Glutamatergic neuron (in vitro differentiated cells): ENCODE measurements around the gene VMP1. TPM values are rescaled to one million over a fixed set of nuclear protein-coding genes. Genes with fewer than 3 reads are reported as not detected.
"Not testable (repeated sequence)": the region's sequence is repeated elsewhere in the genome, so short reads cannot be mapped to it uniquely, and the experiment has no call there.

Experiments used
- DNase-seq: peaks from one replicate; pipeline ENCODE4 v3.0.0; 2022
- H3K27ac Mint-ChIP-seq: one replicate; pipeline ENCODE4 v1.8.0; 2020; ENCODE audit warnings: mild to moderate bottlenecking, mixed read lengths, inconsistent platforms; ENCODE audit not compliant: unreplicated experiment
- H3K27me3 Mint-ChIP-seq: one replicate; pipeline ENCODE4 v1.8.0; 2020; ENCODE audit warnings: mild to moderate bottlenecking, moderate library complexity, mixed read lengths, inconsistent platforms; ENCODE audit not compliant: unreplicated experiment
- H3K36me3 Mint-ChIP-seq: one replicate; pipeline ENCODE4 v1.8.0; 2020; ENCODE audit warnings: mild to moderate bottlenecking, mixed read lengths, inconsistent platforms; ENCODE audit not compliant: unreplicated experiment
- H3K4me1 Mint-ChIP-seq: one replicate; pipeline ENCODE4 v1.8.0; 2020; ENCODE audit warnings: mild to moderate bottlenecking, low read depth, mixed read lengths, inconsistent platforms; ENCODE audit not compliant: unreplicated experiment
- H3K4me3 Mint-ChIP-seq: one replicate; pipeline ENCODE4 v1.8.0; 2020; ENCODE audit warnings: mild to moderate bottlenecking, mixed read lengths, inconsistent platforms; ENCODE audit not compliant: unreplicated experiment
- H3K9me3 Mint-ChIP-seq: one replicate; pipeline ENCODE4 v1.8.0; 2020; ENCODE audit warnings: mild to moderate bottlenecking, moderate library complexity, mixed read lengths, inconsistent platforms; ENCODE audit not compliant: unreplicated experiment
- CTCF ChIP-seq: fragments of 200-600 bp; sonication (generic); IDR thresholded peaks from one replicate; pipeline ENCODE4 v1.5.0; 2021; ENCODE audit not compliant: partially characterized antibody, unreplicated experiment
- total RNA-seq: library from RNA; stranded (reverse); fragmentation: NEBNext Ultra II Directional; extraction: Animal tissue kit (Norgen Biotek cat#: 25700); gene quantifications from one replicate; pipeline ENCODE4 v1.2.1, GENCODE V29; 2021; ENCODE audit not compliant: unreplicated experiment

Gene VMP1
- total RNA-seq, 1 donor from 2014 or later: 64.1 TPM

GRCh38 chr17:59754552-59754951 is 47.1 kb downstream of the VMP1 start:
- H3K9me3 Mint-ChIP-seq: no peaks in the 10 kb centered on the region
- H3K4me1 Mint-ChIP-seq: no peaks in the 10 kb centered on the region
- H3K36me3 Mint-ChIP-seq: peaks cover 3% of the 10 kb centered on the region
- H3K27ac Mint-ChIP-seq: no peak overlapping the region
- no peak overlapping the region for H3K4me3 Mint-ChIP-seq
- no peak for DNase-seq
- H3K27me3 Mint-ChIP-seq: no peaks in the 10 kb centered on the region
- TF ChIP-seq CTCF: no peak

GRCh38 chr17:59755069-59755468 is 47.6 kb downstream of the VMP1 start:
- DNase-seq, H3K36me3 Mint-ChIP-seq, H3K4me1 Mint-ChIP-seq, H3K4me3 Mint-ChIP-seq, H3K27ac Mint-ChIP-seq, H3K9me3 Mint-ChIP-seq, H3K27me3 Mint-ChIP-seq: not testable (repeated sequence)

- TF ChIP-seq CTCF: no peak
These were observed 48.9 kb downstream of the VMP1 start for GRCh38 chr17:59756236-59756818.

GRCh38 chr17:59757043-59757442 is 49.6 kb downstream of the VMP1 start:
- Mint-ChIP-seq H3K36me3 (peaks cover 5% of the 10 kb centered on the region), H3K27me3 (no peaks in the 10 kb centered on the region), H3K4me3 (no peak overlapping the region), H3K9me3 (no peaks in the 10 kb centered on the region), H3K4me1 (no peaks in the 10 kb centered on the region), H3K27ac (no peak overlapping the region)
- no peak for DNase-seq
- TF ChIP-seq CTCF: no peak

More at GRCh38 chr17:59756236-59756818, 48.9 kb downstream of the VMP1 start:
- Mint-ChIP-seq H3K27ac (no peak overlapping the region), H3K36me3 (peaks cover 5% of the 10 kb centered on the region), H3K4me3 (no peak overlapping the region), H3K4me1 (no peaks in the 10 kb centered on the region), H3K9me3 (no peaks in the 10 kb centered on the region), H3K27me3 (no peaks in the 10 kb centered on the region)
- DNase-seq: no peak

- Mint-ChIP-seq H3K9me3 (no peaks in the 10 kb centered on the region), H3K27me3 (no peaks in the 10 kb centered on the region), H3K4me3 (no peak overlapping the region), H3K36me3 (peaks cover 5% of the 10 kb centered on the region), H3K4me1 (no peaks in the 10 kb centered on the region), H3K27ac (no peak overlapping the region)
- TF ChIP-seq CTCF: no peak
- no peak for DNase-seq
These were observed 50.0 kb downstream of the VMP1 start for GRCh38 chr17:59757470-59757869.
